AG10803 (cell line): ENCODE measurements around the gene BRCA2.
A peak's percentile ranks its signal among the peaks of the same experiment; 100 is the strongest.

Experiments
- DNase-seq: peaks from one replicate; pipeline ENCODE4 v3.0.0; 2010; ENCODE audit warnings: low read depth
- H3K4me3 ChIP-seq: 2 replicates; pipeline ENCODE4 v1.5.1; 2011; ENCODE audit warnings: mild to moderate bottlenecking, low read length, control low read depth
- TF ChIP-seq, protein P1 (sequence below): conservative IDR thresholded peaks from 2 replicates; pipeline ENCODE4 v1.5.1; 2011; ENCODE audit warnings: mild to moderate bottlenecking, low read length, control low read depth, inconsistent platforms

Gene BRCA2

DNA sequence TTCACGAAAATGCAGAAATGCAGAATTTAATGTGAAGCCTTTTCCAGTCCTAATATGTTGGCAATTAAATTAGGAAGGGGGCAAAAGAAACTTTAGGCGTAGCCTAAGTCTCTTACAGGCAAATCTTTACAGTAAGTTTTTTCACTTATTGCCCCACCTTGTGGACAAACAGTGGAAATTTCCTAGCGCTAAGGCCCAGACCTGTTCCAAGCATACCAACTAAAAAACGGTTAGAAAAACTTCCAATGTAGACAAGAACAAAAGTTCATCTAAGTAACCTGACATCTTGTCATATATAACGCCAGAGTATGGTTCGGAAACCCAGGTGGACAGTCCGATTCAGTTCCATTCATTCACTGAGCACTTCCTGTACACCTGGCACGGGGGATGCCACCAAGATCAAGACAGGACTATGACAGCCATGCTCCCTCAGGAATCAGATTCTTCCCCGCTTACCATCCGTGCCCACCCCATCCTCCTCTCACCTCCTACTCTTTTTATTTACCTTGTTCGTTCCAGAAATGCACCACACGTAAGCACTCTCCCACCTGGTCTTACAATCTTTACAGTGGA, 5.1 kb upstream of the BRCA2 start:
- peak; percentile 67 for DNase-seq
- no peak overlapping the region; the same call in 1 of the 2 replicates for H3K4me3 ChIP-seq
- TF ChIP-seq, protein P1, sequence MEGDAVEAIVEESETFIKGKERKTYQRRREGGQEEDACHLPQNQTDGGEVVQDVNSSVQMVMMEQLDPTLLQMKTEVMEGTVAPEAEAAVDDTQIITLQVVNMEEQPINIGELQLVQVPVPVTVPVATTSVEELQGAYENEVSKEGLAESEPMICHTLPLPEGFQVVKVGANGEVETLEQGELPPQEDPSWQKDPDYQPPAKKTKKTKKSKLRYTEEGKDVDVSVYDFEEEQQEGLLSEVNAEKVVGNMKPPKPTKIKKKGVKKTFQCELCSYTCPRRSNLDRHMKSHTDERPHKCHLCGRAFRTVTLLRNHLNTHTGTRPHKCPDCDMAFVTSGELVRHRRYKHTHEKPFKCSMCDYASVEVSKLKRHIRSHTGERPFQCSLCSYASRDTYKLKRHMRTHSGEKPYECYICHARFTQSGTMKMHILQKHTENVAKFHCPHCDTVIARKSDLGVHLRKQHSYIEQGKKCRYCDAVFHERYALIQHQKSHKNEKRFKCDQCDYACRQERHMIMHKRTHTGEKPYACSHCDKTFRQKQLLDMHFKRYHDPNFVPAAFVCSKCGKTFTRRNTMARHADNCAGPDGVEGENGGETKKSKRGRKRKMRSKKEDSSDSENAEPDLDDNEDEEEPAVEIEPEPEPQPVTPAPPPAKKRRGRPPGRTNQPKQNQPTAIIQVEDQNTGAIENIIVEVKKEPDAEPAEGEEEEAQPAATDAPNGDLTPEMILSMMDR: peak; percentile 83

DNA sequence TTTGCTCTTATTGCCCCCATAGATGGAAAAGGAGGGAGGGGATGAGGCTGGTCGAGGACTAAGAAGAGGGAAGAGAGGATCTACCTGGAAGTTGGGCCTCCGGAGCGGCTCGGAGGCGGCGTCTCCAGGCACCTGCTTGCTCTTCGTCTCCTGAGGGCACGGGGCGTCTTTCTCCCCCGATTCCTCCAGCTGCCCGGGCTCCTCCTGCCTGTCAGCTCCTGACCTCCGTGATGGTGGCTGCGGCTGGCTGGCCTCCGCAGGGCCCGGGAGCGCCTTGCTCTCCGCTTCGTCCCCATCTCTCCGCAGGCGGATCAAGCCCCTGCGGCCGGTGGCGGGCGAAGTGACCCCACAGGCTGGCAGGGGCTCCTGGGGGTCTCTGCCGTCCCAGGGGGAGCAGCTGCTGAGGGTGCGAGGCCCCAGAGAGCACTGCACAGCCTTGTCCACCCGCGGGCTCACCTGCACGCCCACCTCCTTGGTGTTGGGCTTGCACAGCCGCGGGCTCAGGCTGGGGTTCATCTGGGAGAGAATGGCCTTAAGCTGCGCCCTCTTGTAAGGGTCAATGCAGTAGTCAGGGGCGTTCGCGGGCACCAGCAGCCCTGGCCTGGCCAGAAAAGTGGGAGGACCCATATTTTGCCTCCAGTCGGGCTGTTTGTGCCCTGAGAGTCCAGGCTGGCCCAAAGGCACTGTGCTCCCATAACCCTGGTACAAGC, 4.0 kb upstream of the BRCA2 start:
- no peak for DNase-seq
- no peak overlapping the region for H3K4me3 ChIP-seq
- TF ChIP-seq, protein P1: no peak

DNA sequence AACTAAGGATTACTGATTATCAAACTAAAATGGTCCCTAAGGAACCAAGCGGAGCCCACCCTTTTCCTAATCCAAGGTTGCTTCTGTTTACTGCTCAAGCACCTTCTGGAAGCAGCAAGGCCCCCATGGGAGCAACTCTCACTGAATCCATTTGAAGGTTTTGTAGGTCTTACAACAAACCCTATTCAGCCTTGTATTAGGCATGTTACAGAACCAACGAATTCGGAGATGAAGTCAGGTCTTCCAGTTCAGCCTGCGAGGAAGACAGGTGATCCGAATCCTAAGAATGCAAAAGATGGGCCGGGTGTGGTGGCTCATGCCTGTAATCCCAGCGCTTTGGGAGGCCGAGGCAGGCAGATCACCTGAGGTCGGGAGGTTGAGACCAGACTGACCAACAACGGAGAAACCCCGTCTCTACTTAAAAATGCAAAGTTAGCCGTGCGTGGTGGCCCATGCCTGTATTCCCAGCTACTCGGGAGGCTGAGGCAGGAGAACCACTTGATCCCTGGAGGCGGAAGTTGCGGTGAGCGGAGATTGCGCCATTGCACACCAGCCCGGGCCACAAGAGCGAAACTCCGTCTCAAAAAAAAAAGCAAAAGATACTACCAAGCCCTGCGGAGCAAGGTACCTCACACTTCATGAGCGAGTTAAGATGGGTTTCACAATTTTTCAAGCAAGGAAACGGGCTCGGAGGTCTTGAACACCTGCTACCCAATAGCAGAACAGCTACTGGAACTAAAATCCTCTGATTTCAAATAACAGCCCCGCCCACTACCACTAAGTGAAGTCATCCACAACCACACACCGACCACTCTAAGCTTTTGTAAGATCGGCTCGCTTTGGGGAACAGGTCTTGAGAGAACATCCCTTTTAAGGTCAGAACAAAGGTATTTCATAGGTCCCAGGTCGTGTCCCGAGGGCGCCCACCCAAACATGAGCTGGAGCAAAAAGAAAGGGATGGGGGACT, 754 bp upstream of the BRCA2 start:
- peak overlapping the region; percentile 93 for H3K4me3 ChIP-seq
- DNase-seq: peak; percentile 54
- TF ChIP-seq, protein P1: no peak

DNA sequence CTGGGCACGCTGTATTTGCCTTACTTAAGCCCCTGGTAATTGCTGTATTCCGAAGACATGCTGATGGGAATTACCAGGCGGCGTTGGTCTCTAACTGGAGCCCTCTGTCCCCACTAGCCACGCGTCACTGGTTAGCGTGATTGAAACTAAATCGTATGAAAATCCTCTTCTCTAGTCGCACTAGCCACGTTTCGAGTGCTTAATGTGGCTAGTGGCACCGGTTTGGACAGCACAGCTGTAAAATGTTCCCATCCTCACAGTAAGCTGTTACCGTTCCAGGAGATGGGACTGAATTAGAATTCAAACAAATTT, 676 bp downstream of the BRCA2 start:
- H3K4me3 ChIP-seq: peak overlapping the region; percentile 93
- TF ChIP-seq, protein P1: no peak
- no peak for DNase-seq

DNA sequence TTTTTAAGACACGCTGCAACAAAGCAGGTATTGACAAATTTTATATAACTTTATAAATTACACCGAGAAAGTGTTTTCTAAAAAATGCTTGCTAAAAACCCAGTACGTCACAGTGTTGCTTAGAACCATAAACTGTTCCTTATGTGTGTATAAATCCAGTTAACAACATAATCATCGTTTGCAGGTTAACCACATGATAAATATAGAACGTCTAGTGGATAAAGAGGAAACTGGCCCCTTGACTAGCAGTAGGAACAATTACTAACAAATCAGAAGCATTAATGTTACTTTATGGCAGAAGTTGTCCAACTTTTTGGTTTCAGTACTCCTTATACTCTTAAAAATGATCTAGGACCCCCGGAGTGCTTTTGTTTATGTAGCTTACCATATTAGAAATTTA, 1.2 kb downstream of the BRCA2 start:
- H3K4me3 ChIP-seq: peak overlapping the region; percentile 93
- TF ChIP-seq, protein P1: no peak
- DNase-seq: no peak

DNA sequence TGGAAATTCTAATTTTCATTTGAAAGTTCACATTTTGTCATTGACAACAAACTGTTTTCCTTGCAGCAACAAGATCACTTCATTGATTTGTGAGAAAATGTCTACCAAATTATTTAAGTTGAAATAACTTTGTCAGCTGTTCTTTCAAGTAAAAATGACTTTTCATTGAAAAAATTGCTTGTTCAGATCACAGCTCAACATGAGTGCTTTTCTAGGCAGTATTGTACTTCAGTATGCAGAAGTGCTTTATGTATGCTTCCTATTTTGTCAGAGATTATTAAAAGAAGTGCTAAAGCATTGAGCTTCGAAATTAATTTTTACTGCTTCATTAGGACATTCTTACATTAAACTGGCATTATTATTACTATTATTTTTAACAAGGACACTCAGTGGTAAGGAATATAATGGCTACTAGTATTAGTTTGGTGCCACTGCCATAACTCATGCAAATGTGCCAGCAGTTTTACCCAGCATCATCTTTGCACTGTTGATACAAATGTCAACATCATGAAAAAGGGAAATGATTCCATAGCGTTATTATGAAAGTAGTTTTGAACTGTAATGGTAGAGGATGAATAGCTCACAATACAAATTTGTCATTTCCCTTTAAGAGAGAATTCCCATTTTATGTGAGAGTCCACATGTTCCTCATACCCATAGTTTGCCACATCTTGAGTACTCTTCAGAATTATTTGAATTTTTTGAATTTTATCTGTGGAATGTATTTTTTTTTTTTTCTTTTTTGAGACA, 2.6 kb downstream of the BRCA2 start:
- DNase-seq: peak; percentile 44
- H3K4me3 ChIP-seq: no peak overlapping the region
- TF ChIP-seq, protein P1: no peak
